ENCODE measurements around the gene CHST15. TPM values are rescaled to one million over a fixed set of nuclear protein-coding genes. Genes with fewer than 3 reads are reported as not detected.
A peak's percentile ranks its signal among the peaks of the same experiment; 100 is the strongest.
"Not testable (repeated sequence)": the region's sequence is repeated elsewhere in the genome, so short reads cannot be mapped to it uniquely, and the experiment has no call there.

CHST15 gene
- total RNA-seq, 2 donors from 2014 or later: 0.95 TPM; not detected in 1

GRCh38 chr10:124117511-124117785 lies 24.1 kb upstream of the CHST15 start:
- no peaks in the 10 kb centered on the region for H3K4me1 Mint-ChIP-seq (ENCODE audit: low read depth in 2 of 2)
- DNase-seq (ENCODE audit: low spot score) (no peak), ATAC-seq (no peak)
- no peaks in the 10 kb centered on the region for H3K36me3 Mint-ChIP-seq
- no peak overlapping the region for H3K4me3 Mint-ChIP-seq
- no peaks in the 10 kb centered on the region for H3K9me3 Mint-ChIP-seq
- peaks cover 3 to 12% of the 10 kb centered on the region in 2 donors for H3K27me3 Mint-ChIP-seq
- no peak overlapping the region for H3K27ac Mint-ChIP-seq

- Mint-ChIP-seq H3K27ac (no peak overlapping the region), H3K4me3 (no peak overlapping the region), H3K4me1 (ENCODE audit: low read depth in 2 of 2) (no peaks in the 10 kb centered on the region), H3K9me3 (no peaks in the 10 kb centered on the region), H3K27me3 (peaks cover 3 to 15% of the 10 kb centered on the region in 2 donors), H3K36me3 (no peaks in the 10 kb centered on the region)
- no peak for ATAC-seq
- DNase-seq (ENCODE audit: low spot score): no peak
Measured at GRCh38 chr10:124116771-124117510, 23.5 kb upstream of the CHST15 start.

DNA sequence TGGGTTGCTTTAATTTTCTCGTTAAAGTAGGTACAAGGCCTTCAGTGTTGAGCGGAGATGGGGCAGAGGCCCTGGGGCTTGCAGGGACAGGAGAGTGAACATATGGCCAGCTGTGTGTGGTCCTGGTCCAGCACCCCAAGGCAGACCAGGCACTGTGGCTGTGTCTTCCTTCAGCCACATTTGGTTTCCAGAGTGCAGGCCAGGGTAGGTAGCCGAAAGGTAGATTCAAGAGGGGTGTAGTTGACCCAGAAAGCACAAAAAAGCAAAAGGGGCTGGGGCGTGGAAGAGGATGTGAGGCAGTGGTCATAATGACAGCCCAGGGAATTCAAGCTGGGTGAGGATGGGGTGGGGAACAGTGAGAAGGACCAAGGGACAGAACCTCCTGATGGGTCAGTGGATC lies 21.3 kb upstream of the CHST15 start:
- ATAC-seq (no peak), DNase-seq (ENCODE audit: low spot score) (no peak)
- H3K27ac Mint-ChIP-seq: no peak overlapping the region
- H3K36me3 Mint-ChIP-seq: no peaks in the 10 kb centered on the region
- H3K27me3 Mint-ChIP-seq: peaks cover 6 to 22% of the 10 kb centered on the region in 2 donors
- no peak overlapping the region for H3K4me3 Mint-ChIP-seq
- no peaks in the 10 kb centered on the region for H3K9me3 Mint-ChIP-seq
- no peaks in the 10 kb centered on the region for H3K4me1 Mint-ChIP-seq (ENCODE audit: low read depth in 2 of 2)

DNA sequence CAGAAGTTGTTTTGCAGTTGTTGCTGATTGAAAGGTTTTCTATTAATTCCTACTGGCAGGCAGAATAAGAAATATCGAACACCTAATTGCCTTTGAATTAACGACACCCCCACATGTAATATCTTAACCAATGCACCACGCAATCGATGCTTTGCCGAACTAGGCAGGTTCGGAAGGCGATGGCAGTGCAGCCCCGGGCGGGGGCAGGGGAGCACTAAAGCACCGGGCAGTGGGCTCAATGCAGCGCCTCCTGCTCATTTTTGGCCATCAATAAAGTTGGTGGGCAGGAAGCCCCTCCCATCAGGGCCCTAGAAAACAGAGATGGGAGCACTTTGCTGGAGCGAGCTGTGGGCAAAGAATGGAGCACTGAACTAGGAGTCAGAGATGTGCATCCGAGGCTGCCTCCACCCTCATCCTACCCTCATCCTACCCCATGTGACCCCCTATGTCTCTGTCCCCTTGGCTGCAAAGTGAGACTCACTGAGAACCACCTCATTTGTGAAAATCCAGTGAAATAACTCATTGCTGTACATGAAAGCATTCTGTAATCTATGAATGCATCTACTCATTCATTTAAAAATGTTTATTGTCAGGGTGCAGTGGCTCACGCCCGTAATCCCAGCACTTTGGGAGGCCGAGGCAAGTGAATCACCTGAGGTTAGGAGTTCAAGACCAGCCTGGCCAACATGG lies 19.6 kb upstream of the CHST15 start:
- no peaks in the 10 kb centered on the region for H3K4me1 Mint-ChIP-seq (ENCODE audit: low read depth in 2 of 2)
- ATAC-seq: no peak
- no peaks in the 10 kb centered on the region for H3K36me3 Mint-ChIP-seq

GRCh38 chr10:124110882-124111281 lies 17.5 kb upstream of the CHST15 start:
- Mint-ChIP-seq H3K36me3 (no peaks in the 10 kb centered on the region), H3K4me3 (no peak overlapping the region), H3K27me3 (peaks cover 12 to 35% of the 10 kb centered on the region in 2 donors), H3K9me3 (no peaks in the 10 kb centered on the region), H3K4me1 (ENCODE audit: low read depth in 2 of 2) (no peaks in the 10 kb centered on the region), H3K27ac (no peak overlapping the region)
- DNase-seq (ENCODE audit: low spot score): no peak
- ATAC-seq: no peak

More for the DNA sequence above, 19.6 kb upstream of the CHST15 start:
- no peak for DNase-seq (ENCODE audit: low spot score)
- Mint-ChIP-seq H3K27ac (no peak overlapping the region), H3K4me3 (no peak overlapping the region), H3K9me3 (no peaks in the 10 kb centered on the region), H3K27me3 (peaks cover 6 to 28% of the 10 kb centered on the region in 2 donors)

DNA sequence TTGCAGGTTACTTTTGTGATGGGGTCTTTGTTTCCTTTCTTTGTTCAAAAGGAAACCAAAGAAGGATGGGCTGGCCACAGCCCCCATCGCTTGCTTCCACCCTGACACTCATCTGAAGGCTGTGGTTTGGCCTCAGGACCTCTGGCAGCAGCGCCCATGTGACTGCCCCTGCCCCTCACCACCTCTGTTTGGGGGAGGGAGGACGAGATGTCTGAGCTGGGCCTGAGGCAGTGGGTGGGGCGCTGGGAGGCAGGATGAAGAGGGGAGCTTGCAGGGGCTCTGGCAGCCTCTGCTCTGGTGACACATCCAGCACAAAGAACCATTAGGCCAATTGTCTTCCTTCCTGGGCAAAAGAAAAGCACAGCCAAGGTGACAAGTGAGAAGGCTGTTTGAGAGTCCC lies 15.9 kb upstream of the CHST15 start:
- Mint-ChIP-seq H3K27ac (no peak overlapping the region), H3K9me3 (no peaks in the 10 kb centered on the region), H3K4me1 (ENCODE audit: low read depth in 2 of 2) (no peaks in the 10 kb centered on the region), H3K27me3 (peaks cover 9 to 32% of the 10 kb centered on the region in 2 donors), H3K36me3 (no peaks in the 10 kb centered on the region), H3K4me3 (no peak overlapping the region)
- DNase-seq (ENCODE audit: low spot score): no peak
- ATAC-seq: no peak

DNA sequence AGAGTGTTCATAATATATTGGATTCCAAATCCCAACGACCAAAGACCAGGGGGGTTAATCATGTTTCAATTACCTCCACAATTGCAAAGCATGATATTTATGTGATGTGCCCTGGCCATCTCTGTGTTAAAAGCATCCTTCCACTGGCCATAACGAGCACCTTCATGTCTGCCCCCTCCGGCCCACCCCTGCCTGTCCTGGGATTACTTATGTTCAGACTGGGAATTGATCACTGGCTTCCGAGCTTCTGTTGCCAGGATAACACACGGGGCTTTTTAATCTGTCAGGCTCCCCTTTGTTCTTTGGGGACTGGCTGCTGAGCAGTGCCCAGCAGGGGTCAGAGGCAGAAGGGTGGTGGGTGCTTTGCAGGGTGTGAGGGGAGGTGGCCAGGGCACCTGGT lies 13.7 kb upstream of the CHST15 start:
- no peaks in the 10 kb centered on the region for H3K4me1 Mint-ChIP-seq (ENCODE audit: low read depth in 2 of 2)
- no peak for ATAC-seq
- H3K27me3 Mint-ChIP-seq: peaks cover 9 to 19% of the 10 kb centered on the region in 2 donors
- DNase-seq (ENCODE audit: low spot score): no peak
- no peak overlapping the region for H3K4me3 Mint-ChIP-seq
- H3K27ac Mint-ChIP-seq: no peak overlapping the region
- H3K36me3 Mint-ChIP-seq: no peaks in the 10 kb centered on the region
- no peaks in the 10 kb centered on the region for H3K9me3 Mint-ChIP-seq

DNA sequence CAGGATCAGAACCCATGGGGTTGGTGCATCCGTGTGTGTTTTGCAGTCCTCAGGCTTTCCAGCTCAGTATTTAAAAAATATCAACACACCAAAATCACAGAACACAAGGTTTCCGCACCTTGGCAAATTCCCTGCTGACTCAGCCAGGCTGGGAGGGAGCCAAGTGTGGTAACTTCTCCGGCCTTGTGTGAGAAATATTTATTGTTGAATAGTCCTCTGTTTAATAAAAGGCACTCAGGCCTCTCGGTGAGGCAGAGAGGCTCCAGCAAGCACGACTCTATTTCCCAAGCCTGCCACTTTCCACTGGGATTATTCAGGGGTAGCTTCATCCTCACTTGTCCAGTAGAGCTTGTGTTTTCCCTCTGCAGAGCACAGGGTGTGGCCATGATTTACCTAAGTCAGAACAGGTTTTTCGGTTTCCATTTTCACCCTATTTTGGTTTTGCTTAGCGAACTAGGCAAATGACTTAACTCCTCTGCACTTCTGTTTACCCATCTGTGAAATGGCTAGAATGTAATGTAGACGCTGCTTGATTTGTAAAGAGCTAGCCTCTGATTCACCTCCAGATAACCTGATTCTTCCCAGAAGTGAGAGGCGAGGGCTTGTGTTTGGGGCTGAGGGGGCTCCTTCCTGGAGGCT lies 13.0 kb upstream of the CHST15 start:
- Mint-ChIP-seq H3K27me3 (peaks cover 9 to 19% of the 10 kb centered on the region in 2 donors), H3K27ac (no peak overlapping the region), H3K4me1 (ENCODE audit: low read depth in 2 of 2) (no peaks in the 10 kb centered on the region), H3K36me3 (no peaks in the 10 kb centered on the region), H3K4me3 (no peak overlapping the region), H3K9me3 (no peaks in the 10 kb centered on the region)
- no peak for ATAC-seq
- no peak for DNase-seq (ENCODE audit: low spot score)

DNA sequence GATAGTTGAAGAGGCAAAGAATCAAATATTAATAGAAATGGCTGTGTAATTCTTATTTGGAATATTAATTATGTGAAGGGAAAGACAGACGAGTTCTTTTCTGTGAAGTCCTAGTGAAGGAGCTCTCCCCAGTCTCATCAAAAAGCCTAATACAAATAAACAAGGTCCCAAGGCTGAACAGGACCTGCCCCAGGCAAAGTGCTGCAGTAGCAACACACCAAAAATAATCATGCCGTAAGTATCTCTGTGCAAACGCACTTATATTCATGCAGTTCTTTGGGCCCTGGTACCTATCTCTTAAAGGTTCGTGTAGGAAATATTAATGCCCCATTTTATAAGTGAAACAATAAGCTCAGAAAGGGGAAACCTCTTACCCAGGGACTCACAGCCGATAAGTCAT lies 12.2 kb upstream of the CHST15 start:
- Mint-ChIP-seq H3K9me3 (no peaks in the 10 kb centered on the region), H3K36me3 (no peaks in the 10 kb centered on the region), H3K4me1 (ENCODE audit: low read depth in 2 of 2) (no peaks in the 10 kb centered on the region), H3K4me3 (no peak overlapping the region), H3K27ac (no peak overlapping the region), H3K27me3 (peaks cover 9 to 19% of the 10 kb centered on the region in 2 donors)
- ATAC-seq (no peak), DNase-seq (ENCODE audit: low spot score) (no peak)

DNA sequence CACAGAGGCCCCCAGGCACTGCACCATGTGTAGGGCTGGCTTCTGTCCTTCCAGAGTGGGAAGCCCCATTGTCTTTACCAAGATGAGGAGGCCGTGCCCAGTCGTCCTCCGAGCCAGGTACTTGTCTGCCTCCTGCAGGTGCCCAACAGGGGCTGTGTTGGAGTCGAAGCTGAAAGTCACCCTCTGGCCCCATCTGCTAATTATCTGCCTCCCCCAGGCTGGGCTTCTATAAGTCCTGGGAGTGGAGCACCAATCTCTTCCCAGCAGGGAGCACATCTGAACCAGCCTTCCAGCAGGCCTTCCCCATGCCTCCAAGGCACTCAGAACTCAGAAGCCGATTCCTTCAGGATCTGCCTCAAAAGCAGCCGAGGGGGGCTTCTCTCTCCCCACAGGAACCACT lies 11.6 kb upstream of the CHST15 start:
- ATAC-seq: no peak
- H3K27ac Mint-ChIP-seq: no peak overlapping the region
- peaks cover 6 to 15% of the 10 kb centered on the region in 2 donors for H3K27me3 Mint-ChIP-seq
- no peaks in the 10 kb centered on the region for H3K9me3 Mint-ChIP-seq
- no peak for DNase-seq (ENCODE audit: low spot score)
- no peaks in the 10 kb centered on the region for H3K4me1 Mint-ChIP-seq (ENCODE audit: low read depth in 2 of 2)
- H3K4me3 Mint-ChIP-seq: no peak overlapping the region
- H3K36me3 Mint-ChIP-seq: no peaks in the 10 kb centered on the region

- Mint-ChIP-seq H3K4me3 (no peak overlapping the region), H3K27ac (no peak overlapping the region), H3K9me3 (no peaks in the 10 kb centered on the region), H3K36me3 (no peaks in the 10 kb centered on the region), H3K4me1 (ENCODE audit: low read depth in 2 of 2) (no peaks in the 10 kb centered on the region), H3K27me3 (peaks cover 7 to 15% of the 10 kb centered on the region in 2 donors)
- DNase-seq (ENCODE audit: low spot score) (no peak), ATAC-seq (peak in 1 of 2 donors; percentile 7)
Measured at GRCh38 chr10:124104011-124104627, 10.7 kb upstream of the CHST15 start.

- Mint-ChIP-seq H3K27me3 (peaks cover 12 to 22% of the 10 kb centered on the region in 2 donors), H3K4me3 (no peak overlapping the region), H3K9me3 (no peaks in the 10 kb centered on the region), H3K36me3 (no peaks in the 10 kb centered on the region), H3K4me1 (ENCODE audit: low read depth in 2 of 2) (no peaks in the 10 kb centered on the region), H3K27ac (no peak overlapping the region)
- DNase-seq (ENCODE audit: low spot score): no peak
- no peak for ATAC-seq
Measured at GRCh38 chr10:124101351-124101750, 8.0 kb upstream of the CHST15 start.

GRCh38 chr10:124100651-124101050 lies 7.3 kb upstream of the CHST15 start:
- H3K27me3 Mint-ChIP-seq: peaks cover 16 to 20% of the 10 kb centered on the region in 2 donors
- not testable (repeated sequence) for H3K36me3 Mint-ChIP-seq; H3K27ac Mint-ChIP-seq; H3K4me1 Mint-ChIP-seq (ENCODE audit: low read depth in 2 of 2); H3K9me3 Mint-ChIP-seq; DNase-seq (ENCODE audit: low spot score); ATAC-seq; H3K4me3 Mint-ChIP-seq

DNA sequence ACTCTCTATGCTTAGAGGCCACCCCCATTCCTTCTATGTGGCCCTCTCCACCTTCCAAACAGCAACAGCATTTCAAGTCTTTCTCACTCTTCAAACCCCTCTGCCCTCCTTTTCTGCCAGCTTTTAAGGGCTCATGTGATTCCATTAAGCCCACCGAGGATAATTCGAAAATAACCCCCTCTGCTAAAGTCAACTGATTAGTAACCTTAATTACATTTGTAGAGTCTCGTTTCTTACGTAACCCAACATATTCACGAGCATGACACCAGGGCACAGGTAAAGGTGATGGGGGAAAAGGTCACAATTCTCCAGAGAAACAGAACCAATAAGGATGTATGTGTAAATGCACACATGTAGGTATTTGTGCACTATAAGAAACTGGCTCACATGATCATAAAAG lies 6.7 kb upstream of the CHST15 start:
- Mint-ChIP-seq H3K27me3 (peaks cover 16 to 26% of the 10 kb centered on the region in 2 donors), H3K27ac (no peak overlapping the region), H3K4me1 (ENCODE audit: low read depth in 2 of 2) (no peaks in the 10 kb centered on the region), H3K36me3 (no peaks in the 10 kb centered on the region), H3K4me3 (no peak overlapping the region), H3K9me3 (no peaks in the 10 kb centered on the region)
- ATAC-seq (no peak), DNase-seq (ENCODE audit: low spot score) (no peak)

Data from natural killer cell treated with Interleukin-12 subunit alpha and Interleukin-12 subunit beta and Interleukin-15 and Interleukin-18, amount 100 ng/mL, for 72 hours (primary cell).